ENCODE results near the gene ZNF563.

The ZNF563 gene

GRCh38 chr19:12294249-12295158, 38.9 kb downstream of the ZNF563 start, which contains the start of gene ZNF44:
Gene ZNF44, minus strand, starts transcription at chr19:12294883. Its CDS starts 189 bp downstream, at chr19:12294694.
- DNase-seq (ENCODE audit: low read depth in 2 of 2), result peak; percentile 92 to 97

- peak in 1 of 2 experiments; percentile 47 for DNase-seq (ENCODE audit: low read depth in 2 of 2)
Observed at GRCh38 chr19:12293777-12294248, 39.6 kb downstream of the ZNF563 start.

GRCh38 chr19:12289790-12290065, 43.7 kb downstream of the ZNF563 start:
- no peak for DNase-seq (ENCODE audit: low read depth in 2 of 2)

- DNase-seq (ENCODE audit: low read depth in 2 of 2), result no peak
Observed at GRCh38 chr19:12287958-12288500, 45.4 kb downstream of the ZNF563 start.

GRCh38 chr19:12284631-12285030, 48.8 kb downstream of the ZNF563 start:
- DNase-seq (ENCODE audit: low read depth in 2 of 2), result no peak

- no peak for DNase-seq (ENCODE audit: low read depth in 2 of 2)
Observed at GRCh38 chr19:12284226-12284625, 49.2 kb downstream of the ZNF563 start.

GRCh38 chr19:12278713-12279112, 54.7 kb downstream of the ZNF563 start:
- no peak for DNase-seq (ENCODE audit: low read depth in 2 of 2)

- no peak for DNase-seq (ENCODE audit: low read depth in 2 of 2)
Observed at GRCh38 chr19:12272980-12273901, 60.2 kb downstream of the ZNF563 start.

- DNase-seq (ENCODE audit: low read depth in 2 of 2), result no peak
Observed at GRCh38 chr19:12272386-12272785, 61.0 kb downstream of the ZNF563 start.

GRCh38 chr19:12270854-12271253, 62.6 kb downstream of the ZNF563 start:
- no peak for DNase-seq (ENCODE audit: low read depth in 2 of 2)

All from stimulated activated CD4-positive, alpha-beta T cell treated with anti-CD3 and anti-CD28 coated beads, Interleukin-12 subunit alpha, Interleukin-12 subunit beta, amount 100 ng/mL, for 24 hours (primary cell).